NCI-H2081 (cell line): ENCODE results near the gene RAB34.

Source experiments
- DNase-seq, 2 experiments: peaks; one replicate each; lab custom pipeline; 2025; lab: John Stamatoyannopoulos, UW

RAB34 gene

DNA sequence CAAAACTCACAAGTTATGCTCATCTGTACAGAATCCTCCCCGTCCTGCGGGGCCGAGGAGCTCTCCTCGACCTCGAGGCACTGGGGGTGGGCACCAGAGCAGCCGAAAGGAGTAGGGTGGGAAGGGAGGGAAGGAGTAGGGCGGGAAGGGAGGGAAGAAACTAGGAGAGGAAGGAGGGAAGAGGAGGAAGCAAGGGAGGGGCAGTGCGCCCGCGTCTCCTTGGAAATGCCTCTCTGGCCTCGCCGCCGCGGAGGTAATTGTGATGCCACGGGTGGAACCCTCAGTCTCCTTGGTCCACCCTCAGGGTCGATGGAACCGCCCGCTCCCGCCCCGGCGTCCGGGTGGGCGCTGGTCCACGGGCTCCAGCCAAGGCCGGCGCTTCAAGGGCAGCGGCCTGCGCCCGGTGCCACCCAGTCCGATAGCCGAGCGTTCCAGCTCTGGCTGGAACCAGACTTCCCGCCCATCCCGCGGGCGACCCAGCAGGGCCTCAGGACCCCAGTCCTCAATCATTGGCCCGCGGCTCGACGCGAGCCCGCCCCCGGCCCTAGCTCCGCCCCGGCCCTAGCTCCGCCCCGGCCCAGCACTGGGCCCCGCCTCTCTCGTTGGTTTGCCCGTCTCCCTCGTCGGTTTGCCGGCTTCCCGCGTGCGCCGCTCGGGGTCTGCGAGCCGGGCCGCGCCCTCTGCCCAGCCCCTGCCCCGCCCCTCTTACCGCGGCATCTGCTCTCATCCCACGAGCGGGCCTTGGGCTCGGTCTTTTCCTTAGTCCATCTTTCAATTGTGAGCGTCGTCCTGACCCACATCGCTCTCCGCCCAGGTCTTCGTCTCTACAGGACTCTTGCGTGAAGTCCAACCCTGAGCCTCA lies 6.6 kb downstream of the RAB34 start:
- DNase-seq = peak; percentile 71 to 78

- no peak for DNase-seq
These were observed 10.3 kb downstream of the RAB34 start for GRCh38 chr17:28707339-28707720.

DNA sequence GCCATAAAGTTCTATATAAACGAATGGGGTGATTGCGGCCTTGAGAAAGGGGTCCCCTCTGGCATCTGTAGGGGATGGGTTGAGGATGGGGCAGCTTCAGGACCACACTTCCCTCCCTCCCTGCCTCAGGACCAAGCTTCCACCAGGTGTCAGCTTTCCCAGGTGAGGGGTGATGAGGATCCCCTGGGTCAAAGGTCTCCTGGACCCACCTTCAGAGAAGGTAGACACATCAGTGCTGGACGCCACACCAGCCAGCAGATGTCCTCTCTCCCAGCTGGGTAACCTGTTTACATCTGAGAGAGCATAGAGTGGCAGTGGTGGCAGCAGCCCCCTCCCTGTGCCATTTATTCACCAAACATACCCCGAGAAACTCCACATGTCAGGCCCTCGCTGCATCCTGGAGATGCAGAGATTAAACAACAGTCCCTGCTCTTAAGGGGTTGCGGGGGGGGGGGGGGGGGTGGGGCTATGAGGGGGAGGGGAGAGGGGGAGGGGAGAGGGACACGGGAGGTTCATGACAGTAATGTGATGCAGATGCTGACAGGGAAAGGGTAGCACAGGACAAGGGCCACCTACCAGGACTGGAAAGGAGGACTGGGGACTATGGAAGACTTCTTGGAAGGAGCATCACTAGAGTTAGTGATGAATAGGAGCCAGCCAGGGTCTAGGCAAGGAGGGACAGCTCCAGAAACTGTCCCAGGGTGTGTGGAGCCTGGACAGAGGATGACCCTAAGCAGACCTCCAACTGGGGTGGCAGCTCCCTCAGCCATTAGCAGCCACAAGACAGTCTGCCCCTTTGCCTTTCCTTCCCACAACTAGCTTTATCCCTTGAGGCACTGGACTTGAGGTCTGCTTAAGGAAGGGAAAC lies 11.0 kb downstream of the RAB34 start:
- DNase-seq = no peak

- no peak for DNase-seq
These were observed 11.8 kb downstream of the RAB34 start for GRCh38 chr17:28705728-28706334.

- DNase-seq = no peak
These were observed 12.5 kb downstream of the RAB34 start for GRCh38 chr17:28705074-28705659.

GRCh38 chr17:28704219-28704858 lies 13.3 kb downstream of the RAB34 start:
- DNase-seq = no peak

GRCh38 chr17:28703552-28704218 lies 14.0 kb downstream of the RAB34 start:
- DNase-seq = no peak

DNA sequence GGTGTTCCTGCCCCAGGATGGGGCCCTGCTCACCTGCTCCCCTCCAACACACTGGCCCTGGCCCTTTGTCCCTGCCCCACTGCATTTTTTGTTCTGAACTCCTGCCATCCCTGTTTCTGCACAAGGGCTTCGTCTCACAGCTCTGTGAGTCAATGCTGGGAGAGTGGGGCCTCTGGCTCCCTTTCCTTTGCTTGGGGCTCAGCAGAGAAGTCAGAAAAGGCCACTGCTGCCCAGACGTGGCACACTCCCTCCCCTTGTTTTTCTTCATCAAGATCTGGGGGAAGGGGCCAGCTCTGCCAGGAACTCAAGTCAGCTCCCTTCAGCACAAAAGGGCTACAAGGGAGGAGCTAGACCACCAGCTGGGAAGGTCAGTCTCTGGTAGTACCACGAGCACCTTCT lies 14.9 kb downstream of the RAB34 start:
- no peak for DNase-seq

DNA sequence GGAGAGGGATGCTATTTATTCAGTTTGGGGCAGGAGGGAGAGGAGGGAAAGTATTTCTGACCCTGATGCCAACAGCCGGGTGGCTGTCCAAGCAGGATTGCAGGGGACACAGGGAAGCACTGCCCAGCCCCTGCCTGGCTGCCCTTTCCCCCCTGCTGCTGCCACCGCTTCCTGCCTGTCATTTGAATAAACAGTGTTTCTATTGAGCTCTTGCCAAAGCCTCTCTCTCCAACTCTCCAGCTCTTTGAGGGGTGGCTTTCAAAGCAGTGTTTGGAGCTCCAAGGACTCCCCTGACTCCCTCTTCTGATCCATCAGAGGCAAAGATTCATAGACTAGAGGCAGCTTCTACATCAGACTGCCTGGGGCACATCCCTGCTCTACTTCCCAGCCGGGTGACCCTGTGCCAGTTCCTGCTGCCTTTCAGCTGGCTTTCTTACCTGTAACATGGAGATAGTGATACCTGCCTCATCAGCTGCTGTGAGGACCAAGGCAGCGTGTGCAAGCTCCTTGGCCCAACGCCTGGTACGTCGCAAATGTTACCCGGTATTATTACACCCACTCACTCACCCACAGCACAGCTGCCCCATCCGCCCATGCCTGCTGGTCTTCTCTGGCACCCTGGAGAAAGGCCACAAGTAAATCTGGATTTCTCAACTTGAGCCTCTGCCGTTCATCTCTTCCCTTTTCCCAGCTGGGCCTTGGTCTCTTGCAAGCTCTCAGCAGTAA lies 15.5 kb downstream of the RAB34 start:
- peak; percentile 42 to 68 for DNase-seq

- DNase-seq = no peak
These were observed 16.7 kb downstream of the RAB34 start for GRCh38 chr17:28700830-28701492.

GRCh38 chr17:28700278-28700677 lies 17.4 kb downstream of the RAB34 start:
- DNase-seq = no peak

- no peak for DNase-seq
These were observed 19.3 kb downstream of the RAB34 start for GRCh38 chr17:28698253-28698941.

GRCh38 chr17:28693869-28694268 lies 23.8 kb downstream of the RAB34 start:
- no peak for DNase-seq

DNA sequence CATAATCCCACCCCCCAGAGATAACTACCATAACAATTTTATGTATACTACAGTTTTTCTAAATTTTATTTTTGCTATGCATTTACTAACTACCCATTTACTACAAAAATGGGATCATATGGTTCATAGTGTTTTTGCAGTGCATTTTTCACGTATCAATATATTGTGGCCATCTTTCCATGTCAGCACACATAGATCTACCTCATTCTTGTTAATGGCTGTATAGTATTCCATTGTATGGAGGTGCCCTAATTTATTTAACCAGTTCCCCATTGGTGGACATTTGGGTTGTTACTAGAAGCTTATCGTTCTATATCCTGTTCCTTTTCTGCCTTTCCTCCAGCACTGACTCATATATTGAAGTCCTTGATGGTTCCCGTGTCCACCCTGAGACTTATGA lies 28.7 kb downstream of the RAB34 start:
- no peak for DNase-seq

DNA sequence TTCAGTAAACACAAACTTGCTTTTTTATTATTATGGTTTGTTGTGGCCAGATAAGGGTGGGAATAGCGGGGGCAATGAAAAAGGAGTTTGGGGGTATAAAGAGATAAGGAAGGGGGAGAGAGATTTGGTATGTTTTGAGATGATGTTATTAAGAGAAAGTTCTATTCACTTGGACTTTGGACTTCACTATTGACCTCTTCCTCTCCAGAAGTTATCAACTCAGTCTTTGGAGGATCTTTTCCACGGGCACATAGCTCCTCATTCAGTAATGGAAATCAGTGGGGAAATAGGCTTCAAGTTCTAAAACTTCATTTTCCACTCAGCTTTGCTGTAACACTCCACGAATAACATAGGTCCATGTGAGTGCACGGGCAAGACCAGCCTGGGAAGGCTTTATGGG lies 29.2 kb downstream of the RAB34 start:
- DNase-seq = no peak

- DNase-seq = no peak
These were observed 31.4 kb downstream of the RAB34 start for GRCh38 chr17:28686296-28686695.

GRCh38 chr17:28685366-28685765 lies 32.3 kb downstream of the RAB34 start:
- no peak for DNase-seq

DNA sequence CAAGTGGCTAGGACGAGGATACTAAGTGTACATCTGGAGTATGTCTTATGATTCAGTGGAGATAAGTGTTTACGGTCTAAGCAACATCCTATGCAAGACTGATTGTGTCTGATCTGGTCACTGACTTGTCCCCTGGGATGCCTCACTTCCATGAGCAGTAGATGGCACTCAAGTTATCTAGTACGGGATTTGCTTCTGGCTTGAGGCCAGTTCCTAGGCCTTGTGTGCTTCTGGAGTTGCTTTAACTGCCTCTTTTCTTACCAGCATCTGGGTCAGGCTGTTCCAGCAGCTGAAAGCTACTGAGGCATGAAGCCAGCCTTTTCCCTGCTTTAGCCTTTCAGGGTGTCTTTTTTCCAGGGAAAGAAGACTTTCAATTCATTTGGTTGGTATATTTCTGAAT lies 32.7 kb downstream of the RAB34 start:
- DNase-seq = no peak

- DNase-seq = no peak
These were observed 35.0 kb downstream of the RAB34 start for GRCh38 chr17:28682655-28683054.
